ENCODE data around the gene ADGRE2. TPM values are rescaled to one million over a fixed set of nuclear protein-coding genes. Genes with fewer than 3 reads are reported as not detected.
"Not testable (repeated sequence)": the region's sequence is repeated elsewhere in the genome, so short reads cannot be mapped to it uniquely, and the experiment has no call there.

Gene ADGRE2
- total RNA-seq, 1 experiment from 2014 or later: not detected

DNA sequence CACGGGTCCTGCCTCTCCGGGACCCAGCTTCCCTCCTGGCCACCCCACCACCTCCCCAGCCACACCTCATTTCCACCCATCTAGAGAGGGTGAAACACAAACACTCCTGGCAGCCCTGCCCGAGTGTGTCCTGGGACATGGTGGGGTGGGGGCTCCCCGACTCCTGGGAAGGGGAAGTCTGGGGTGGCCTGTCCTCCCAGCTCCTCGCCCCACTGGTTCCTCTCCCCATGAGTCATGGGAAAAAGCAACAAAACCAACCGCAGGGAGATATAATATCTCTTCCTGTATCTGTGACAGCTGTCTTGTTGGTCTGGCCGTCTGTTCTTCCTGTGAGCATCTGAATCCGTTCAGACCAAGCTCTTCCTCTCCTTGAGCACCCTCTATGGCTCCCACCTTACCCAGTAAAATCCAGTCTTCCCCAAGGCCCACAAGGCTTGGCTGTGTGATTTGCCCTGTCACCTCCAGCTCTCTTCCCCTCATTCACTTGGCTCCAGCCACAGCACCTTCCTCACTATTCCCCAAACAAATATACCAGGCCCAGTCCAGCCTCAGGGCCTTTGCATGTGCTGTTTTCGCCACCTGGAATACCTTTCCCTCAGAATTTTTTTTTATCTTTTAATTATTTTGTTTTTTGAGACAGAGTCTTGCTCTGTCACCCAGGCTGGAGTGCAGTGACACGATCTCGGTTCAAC is 6.9 kb upstream of the ADGRE2 start:
- not testable (repeated sequence) for H3K36me3 ChIP-seq; H3K9me3 ChIP-seq (replicated peaks); H3K4me3 ChIP-seq; H3K27me3 ChIP-seq (replicated peaks); H3K4me1 ChIP-seq (replicated peaks); H3K27ac ChIP-seq
- peak in 1 of 2 experiments; percentile 19 for DNase-seq (ENCODE audit: low read depth in 1 of 2, low spot score in 2 of 2)

DNA sequence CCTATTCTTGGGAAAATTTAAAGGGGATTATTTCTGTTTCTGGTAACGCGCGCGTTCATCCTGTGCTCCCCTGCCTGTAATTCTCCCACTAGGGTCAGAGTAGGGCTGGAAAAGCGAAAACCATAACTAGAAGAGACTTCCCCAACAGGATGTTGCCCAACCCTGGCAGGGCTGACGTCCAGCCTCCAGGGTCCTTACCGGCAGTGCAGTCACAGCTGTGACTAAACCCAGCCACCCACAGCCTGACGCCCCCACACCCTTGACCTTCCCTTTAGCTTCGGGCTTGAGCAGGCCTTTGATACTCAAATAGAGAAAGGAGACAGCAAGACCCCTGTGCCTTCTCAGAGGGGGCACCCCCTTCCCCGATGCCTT is 6.4 kb upstream of the ADGRE2 start:
- H3K4me1 ChIP-seq (replicated peaks); H3K9me3 ChIP-seq (replicated peaks); DNase-seq (ENCODE audit: low read depth in 1 of 2, low spot score in 2 of 2); H3K27me3 ChIP-seq (replicated peaks); H3K4me3 ChIP-seq; H3K36me3 ChIP-seq; H3K27ac ChIP-seq: not testable (repeated sequence)

DNA sequence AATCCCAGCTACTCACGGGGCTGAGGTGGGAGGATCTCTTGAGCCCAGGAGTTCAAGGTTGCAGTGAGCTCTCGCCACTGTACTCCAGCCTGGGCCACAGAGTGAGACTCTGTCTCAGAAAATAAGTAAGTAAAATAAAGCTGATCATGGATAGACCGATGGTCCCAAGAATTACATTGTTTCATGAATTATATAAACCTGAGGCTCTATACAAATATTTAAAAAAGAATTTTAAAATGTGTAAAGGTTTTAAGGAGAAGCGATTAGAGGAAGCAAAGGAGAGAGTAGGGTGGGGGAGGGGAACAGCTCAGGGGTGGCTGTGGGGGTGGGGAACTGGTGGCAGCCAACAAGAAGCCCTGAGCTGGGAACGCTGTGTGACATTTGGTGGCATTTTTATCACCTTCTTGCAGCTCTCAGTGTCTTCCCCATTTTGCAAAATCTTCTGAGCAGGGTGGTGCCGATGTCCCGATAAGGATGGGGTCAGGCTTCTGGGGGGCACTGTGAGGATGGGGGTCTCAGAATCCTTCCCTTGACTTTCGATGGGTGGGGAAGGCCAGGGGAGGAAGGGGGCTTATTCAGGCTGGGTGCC is 5.1 kb upstream of the ADGRE2 start:
- H3K9me3 ChIP-seq (replicated peaks); H3K4me3 ChIP-seq; H3K4me1 ChIP-seq (replicated peaks); H3K27ac ChIP-seq; H3K36me3 ChIP-seq; H3K27me3 ChIP-seq (replicated peaks): not testable (repeated sequence)
- peak in 1 of 2 experiments; percentile 16 for DNase-seq (ENCODE audit: low read depth in 1 of 2, low spot score in 2 of 2)

DNA sequence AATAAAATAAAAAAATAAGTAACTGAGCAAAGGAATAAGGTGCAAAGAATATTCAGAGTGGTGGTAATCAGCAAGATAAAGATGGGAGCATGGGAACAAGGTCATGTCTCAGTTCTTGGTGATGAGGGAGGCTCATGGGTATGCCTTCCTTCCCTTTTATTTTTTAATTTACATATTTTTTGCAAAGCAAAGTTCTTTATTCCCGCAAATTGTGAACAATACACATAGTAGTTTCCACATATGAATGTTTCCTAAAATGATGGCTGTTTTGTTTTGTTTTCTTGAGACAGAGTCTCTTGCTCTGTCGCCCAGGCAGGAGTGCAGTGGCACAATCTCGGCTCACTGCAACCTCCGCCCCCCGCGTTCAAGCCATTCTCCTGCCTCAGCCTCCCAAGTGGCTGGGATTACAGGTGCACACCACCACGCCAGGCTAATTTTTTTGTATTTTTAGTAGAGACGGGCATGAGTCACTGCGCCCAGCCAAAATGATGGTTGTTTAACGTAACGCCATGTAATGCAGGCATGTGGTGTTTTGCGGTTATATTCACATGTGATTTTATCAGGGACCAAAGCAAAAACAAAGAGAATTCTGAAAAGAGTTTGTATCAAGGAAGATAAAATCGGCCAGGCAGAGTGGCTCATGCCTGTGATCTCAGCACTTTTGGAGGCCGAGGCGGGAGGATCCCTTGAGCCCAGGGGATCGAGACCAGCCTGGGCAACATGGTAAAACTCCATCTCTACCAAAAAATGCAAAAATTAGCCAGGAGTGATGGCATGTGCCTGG is 4.5 kb upstream of the ADGRE2 start:
- Histone ChIP-seq H3K4me3 (no peak overlapping the region), H3K36me3 (no peaks in the 10 kb centered on the region), H3K4me1 (replicated peaks) (no peaks in the 10 kb centered on the region), H3K27me3 (replicated peaks) (no peaks in the 10 kb centered on the region), H3K27ac (no peak overlapping the region), H3K9me3 (replicated peaks) (no peaks in the 10 kb centered on the region)
- peak in 1 of 2 experiments; percentile 13 for DNase-seq (ENCODE audit: low read depth in 1 of 2, low spot score in 2 of 2)

DNA sequence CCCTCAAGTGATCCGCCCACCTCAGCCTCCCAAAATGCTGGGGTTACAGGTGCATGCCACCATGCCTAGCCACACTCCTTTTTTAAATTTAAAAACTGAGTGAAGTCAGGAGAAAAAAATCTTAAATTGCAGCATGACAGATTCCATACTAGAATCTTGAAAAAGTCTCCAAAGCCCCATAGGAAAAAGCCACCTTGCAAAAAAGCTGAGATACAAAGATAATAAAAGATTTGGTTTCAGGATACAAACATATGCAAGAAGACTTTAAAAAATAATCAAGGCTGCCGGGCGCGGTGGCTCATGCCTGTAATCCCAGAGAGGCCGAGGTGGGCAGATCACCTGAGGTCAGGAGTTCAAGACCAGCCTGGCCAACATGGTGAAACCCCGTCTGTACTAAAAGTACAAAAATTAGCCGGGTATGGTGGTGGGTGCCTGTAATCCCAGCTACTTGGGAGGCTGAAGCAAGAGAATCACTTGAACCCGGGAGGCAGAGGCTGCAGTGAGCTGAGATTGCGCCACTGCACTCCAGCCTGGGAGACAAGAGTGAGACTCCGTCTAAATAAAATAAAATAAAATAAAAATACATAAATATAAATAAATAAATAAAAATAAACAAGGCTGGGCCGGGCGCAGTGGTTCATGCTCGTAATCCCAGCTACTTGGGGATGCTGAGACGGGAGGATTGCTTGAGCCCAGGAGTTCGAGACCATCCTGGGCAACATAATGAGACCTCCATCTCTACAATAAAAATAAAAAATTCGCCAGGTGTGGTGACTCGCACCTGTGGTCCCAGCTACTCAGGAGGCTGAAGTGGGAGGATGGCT is 3.6 kb upstream of the ADGRE2 start:
- not testable (repeated sequence) for H3K4me1 ChIP-seq (replicated peaks); H3K27me3 ChIP-seq (replicated peaks); H3K36me3 ChIP-seq; H3K4me3 ChIP-seq; H3K9me3 ChIP-seq (replicated peaks); H3K27ac ChIP-seq
- peak in 1 of 2 experiments; percentile 13 for DNase-seq (ENCODE audit: low read depth in 1 of 2, low spot score in 2 of 2)

DNA sequence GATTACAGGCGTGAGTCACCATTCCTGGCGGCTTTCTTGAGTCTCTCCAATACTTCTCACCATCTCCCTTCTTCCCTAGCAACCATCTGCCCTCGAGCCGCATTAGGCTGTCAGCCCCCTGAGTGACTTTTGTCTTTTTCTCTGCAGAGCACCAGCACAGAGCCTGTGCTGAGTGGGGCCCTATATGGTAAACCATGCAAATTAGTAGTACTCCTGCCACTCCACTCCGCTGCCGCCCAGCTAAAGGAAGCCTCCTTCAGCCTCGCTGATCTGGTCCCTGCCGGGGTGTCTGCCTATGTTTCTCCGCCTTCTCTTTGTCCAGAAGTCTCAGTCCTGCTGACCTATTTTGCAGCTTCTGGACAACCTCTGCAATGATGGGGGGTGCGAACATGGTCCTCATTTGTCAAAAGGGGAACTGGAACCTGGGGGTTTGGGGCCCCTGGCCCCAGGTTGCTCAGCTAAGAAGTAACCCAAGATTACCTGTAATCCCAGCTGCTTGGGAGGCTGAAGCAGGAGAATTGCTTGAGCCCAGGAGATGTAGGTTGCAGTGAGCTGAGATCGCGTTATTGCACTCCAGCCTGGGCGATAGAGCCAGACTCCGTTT is 2.4 kb upstream of the ADGRE2 start:
- not testable (repeated sequence) for H3K27me3 ChIP-seq (replicated peaks); H3K36me3 ChIP-seq; H3K4me3 ChIP-seq; H3K9me3 ChIP-seq (replicated peaks); H3K4me1 ChIP-seq (replicated peaks); H3K27ac ChIP-seq
- DNase-seq (ENCODE audit: low read depth in 1 of 2, low spot score in 2 of 2): peak in 1 of 2 experiments; percentile 13

DNA sequence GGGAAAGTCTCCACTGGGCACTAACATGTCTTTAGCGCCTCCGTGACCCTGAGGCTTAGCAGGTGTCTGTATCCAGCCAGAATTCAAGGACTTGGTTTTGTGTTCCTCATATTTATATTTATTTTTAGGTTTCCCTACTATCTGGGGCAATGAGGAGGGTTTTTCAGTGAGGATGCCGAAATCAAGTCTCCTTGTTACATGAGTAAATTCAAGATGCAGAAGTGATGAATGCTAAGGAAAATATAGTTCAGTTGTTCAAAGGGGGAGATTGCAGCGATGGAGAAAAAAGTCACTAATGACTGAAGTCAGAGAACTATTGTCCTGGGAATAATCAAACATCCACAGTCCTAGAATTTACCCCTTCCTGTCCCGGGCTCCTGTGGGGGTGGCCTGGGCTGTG is 791 bp upstream of the ADGRE2 start:
- Histone ChIP-seq H3K27me3 (replicated peaks) (no peaks in the 10 kb centered on the region; the same call in 1 of the 2 replicates), H3K4me1 (replicated peaks) (no peaks in the 10 kb centered on the region), H3K4me3 (no peak overlapping the region), H3K27ac (no peak overlapping the region), H3K36me3 (no peaks in the 10 kb centered on the region), H3K9me3 (replicated peaks) (no peaks in the 10 kb centered on the region)
- no peak for DNase-seq (ENCODE audit: low read depth in 1 of 2, low spot score in 2 of 2)

GRCh38 chr19:14777645-14778044 is 715 bp downstream of the ADGRE2 start:
- not testable (repeated sequence) for H3K36me3 ChIP-seq; H3K9me3 ChIP-seq (replicated peaks); DNase-seq (ENCODE audit: low read depth in 1 of 2, low spot score in 2 of 2); H3K27me3 ChIP-seq (replicated peaks); H3K4me3 ChIP-seq; H3K4me1 ChIP-seq (replicated peaks); H3K27ac ChIP-seq

DNA sequence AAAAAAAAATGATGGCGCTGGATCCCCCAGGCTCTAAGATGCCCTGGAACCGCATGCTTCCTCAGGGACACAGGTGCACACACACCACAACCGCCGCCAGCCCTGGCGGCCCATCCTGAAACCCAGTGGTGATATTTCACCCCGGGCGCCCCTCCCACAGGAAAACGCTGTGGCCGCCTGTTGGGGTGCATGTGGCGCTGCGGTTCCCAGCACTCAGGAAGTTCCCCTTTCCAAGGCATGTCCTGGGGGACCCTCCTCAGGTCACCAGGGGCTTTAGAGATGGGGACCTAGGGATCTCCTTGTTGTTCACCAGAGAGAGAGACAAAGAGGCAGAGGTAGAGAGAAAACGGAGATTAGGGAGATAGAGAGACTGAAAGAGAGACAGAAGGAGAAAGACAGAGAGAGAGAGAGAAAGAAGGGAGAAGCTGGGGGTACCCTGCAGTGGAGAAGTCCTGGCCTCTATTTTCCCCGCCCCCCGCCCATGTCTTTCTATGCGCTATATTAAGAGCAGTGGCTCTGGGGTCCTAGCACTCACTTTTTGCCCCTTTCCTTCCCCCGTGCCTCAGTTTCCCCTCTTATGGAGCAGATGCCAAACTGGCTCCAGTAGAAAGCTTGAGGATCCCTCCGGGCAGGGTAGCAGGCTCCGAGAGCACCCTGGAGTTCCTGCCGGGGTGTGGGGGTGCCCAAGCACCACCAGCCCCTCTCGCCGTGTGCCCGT is 2.3 kb downstream of the ADGRE2 start:
- no peaks in the 10 kb centered on the region for H3K36me3 ChIP-seq
- no peaks in the 10 kb centered on the region; the same call in 1 of the 2 replicates for H3K27me3 ChIP-seq (replicated peaks)
- H3K4me1 ChIP-seq (replicated peaks): no peaks in the 10 kb centered on the region
- no peak overlapping the region for H3K27ac ChIP-seq
- H3K9me3 ChIP-seq (replicated peaks): no peaks in the 10 kb centered on the region
- DNase-seq (ENCODE audit: low read depth in 1 of 2, low spot score in 2 of 2): peak in 1 of 2 experiments; percentile 36
- no peak overlapping the region for H3K4me3 ChIP-seq

DNA sequence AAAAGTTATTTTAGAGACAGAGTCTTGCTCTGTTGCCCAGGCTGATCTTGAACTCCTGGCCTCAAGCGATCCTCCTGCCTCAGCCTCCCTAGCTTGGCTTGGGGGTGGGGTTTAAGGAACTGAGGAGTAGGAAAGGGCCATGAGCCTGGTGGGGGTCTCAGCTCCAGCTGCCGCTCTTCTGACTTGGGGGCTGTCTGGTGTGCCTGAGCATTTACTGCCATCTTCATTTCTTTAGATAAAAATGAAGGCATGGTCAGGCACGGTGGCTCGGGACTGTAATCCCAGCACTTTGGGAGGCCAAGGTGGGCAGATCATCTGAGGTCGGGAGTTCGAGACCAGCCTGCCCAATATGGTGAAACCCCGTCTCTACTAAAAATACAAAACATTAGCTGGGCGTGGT is 3.0 kb downstream of the ADGRE2 start:
- H3K9me3 ChIP-seq (replicated peaks); H3K27me3 ChIP-seq (replicated peaks); H3K4me1 ChIP-seq (replicated peaks); H3K27ac ChIP-seq; H3K4me3 ChIP-seq; H3K36me3 ChIP-seq: not testable (repeated sequence)
- DNase-seq (ENCODE audit: low read depth in 1 of 2, low spot score in 2 of 2): peak in 1 of 2 experiments; percentile 15

GRCh38 chr19:14774373-14774772 is 4.0 kb downstream of the ADGRE2 start:
- no peaks in the 10 kb centered on the region for H3K9me3 ChIP-seq (replicated peaks)

DNA sequence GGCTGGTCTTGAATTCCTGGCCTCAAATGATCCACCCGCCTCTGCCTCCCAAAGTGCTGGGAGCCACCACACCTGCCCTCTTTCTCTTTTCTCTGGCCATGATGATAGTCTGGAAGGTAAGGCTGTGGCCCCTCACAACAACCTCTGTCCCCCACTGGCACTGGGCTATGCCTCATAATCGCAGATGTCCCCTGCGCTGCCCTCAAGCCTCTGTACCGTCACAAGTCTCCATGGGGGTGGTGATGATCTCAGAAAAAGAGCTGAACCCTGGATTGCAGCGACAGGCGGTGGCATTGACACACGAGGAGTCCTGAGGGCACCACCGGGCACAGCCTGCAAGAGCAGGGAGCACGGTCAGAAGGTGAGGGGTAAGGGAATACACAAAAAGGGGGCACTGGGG is 4.6 kb downstream of the ADGRE2 start:
- H3K9me3 ChIP-seq (replicated peaks); H3K4me3 ChIP-seq; H3K36me3 ChIP-seq; H3K4me1 ChIP-seq (replicated peaks); H3K27ac ChIP-seq; H3K27me3 ChIP-seq (replicated peaks): not testable (repeated sequence)
- peak in 1 of 2 experiments; percentile 22 for DNase-seq (ENCODE audit: low read depth in 1 of 2, low spot score in 2 of 2)

More at GRCh38 chr19:14774373-14774772, 4.0 kb downstream of the ADGRE2 start:
- Histone ChIP-seq H3K4me3 (no peak overlapping the region), H3K27me3 (replicated peaks) (no peaks in the 10 kb centered on the region; the same call in 1 of the 2 replicates), H3K36me3 (no peaks in the 10 kb centered on the region), H3K4me1 (replicated peaks) (no peaks in the 10 kb centered on the region), H3K27ac (no peak overlapping the region)
- DNase-seq (ENCODE audit: low read depth in 1 of 2, low spot score in 2 of 2): peak in 1 of 2 experiments; percentile 32

- Histone ChIP-seq H3K4me1 (replicated peaks) (no peaks in the 10 kb centered on the region), H3K9me3 (replicated peaks) (no peaks in the 10 kb centered on the region), H3K4me3 (no peak overlapping the region), H3K27me3 (replicated peaks) (no peaks in the 10 kb centered on the region; the same call in 1 of the 2 replicates), H3K27ac (no peak overlapping the region), H3K36me3 (no peaks in the 10 kb centered on the region)
- peak in 1 of 2 experiments; percentile 7 for DNase-seq (ENCODE audit: low read depth in 1 of 2, low spot score in 2 of 2)
Measured at GRCh38 chr19:14772995-14773394, 5.4 kb downstream of the ADGRE2 start.

Measured in SJSA1 (cell line).